ENCODE measurements around the gene HSP90AB1.

Gene HSP90AB1

DNA sequence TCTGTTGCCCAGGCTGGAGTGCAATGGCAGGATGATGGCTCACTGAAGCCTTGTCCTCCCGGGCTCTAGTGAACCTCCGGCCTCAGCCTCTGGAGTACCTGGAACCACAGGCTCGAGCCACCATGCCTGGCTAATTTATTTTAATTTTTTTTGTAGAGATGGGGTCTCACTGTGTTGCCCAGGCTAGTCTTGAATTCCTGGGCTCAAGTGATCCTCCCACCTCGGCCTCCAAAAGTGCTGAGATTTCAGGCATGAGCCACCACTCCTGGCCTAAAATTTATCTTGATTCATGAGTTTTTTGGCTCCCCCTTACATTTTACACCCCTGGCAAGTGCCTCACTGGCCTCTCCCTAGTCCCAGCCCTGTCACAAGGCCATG, 26.0 kb upstream of the HSP90AB1 start:
- TF ChIP-seq Cebpa-rat (IDR thresholded peaks at IDR 0.05): no peak
- no peaks in the 10 kb centered on the region for H3K36me3 ChIP-seq
- H3K27ac ChIP-seq: peak overlapping the region in 1 of 11 experiments; percentile 6; a peak in 2 of 22 replicates
- H3K4me3 ChIP-seq: no peak overlapping the region
- H3K27me3 ChIP-seq: peaks cover 0 to 9% (median 0%) of the 10 kb centered on the region in 11 experiments; a peak in 1 of 22 replicates
- peaks cover 70 to 88% (median 79%) of the 10 kb centered on the region in 10 experiments for H3K4me1 ChIP-seq
- H3K9ac ChIP-seq: peak overlapping the region in 2 of 11 experiments; percentile 33 to 49; a peak in 3 of 22 replicates
- H3K4me2 ChIP-seq: peak overlapping the region in 4 of 11 experiments; percentile 70 to 88 (median 75); a peak in 6 of 22 replicates
- H4K20me1 ChIP-seq: peaks cover 14 to 22% (median 18%) of the 10 kb centered on the region in 11 experiments; a peak in 17 of 22 replicates
- no peaks in the 10 kb centered on the region for H3K9me3 ChIP-seq (replicated peaks in 1 of 11)

GRCh38 chr6:44221291-44221960, 25.5 kb upstream of the HSP90AB1 start:
- Histone ChIP-seq H3K4me3 (peak overlapping the region in 1 of 10 experiments; percentile 25; a peak in 1 of 20 replicates), H3K36me3 (no peaks in the 10 kb centered on the region), H3K27ac (peak overlapping the region in 4 of 11 experiments; percentile 6 to 41 (median 23); a peak in 3 of 22 replicates), H3K4me1 (peaks cover 70 to 88% (median 81%) of the 10 kb centered on the region in 10 experiments), H4K20me1 (peaks cover 17 to 27% (median 22%) of the 10 kb centered on the region in 11 experiments; a peak in 17 of 22 replicates), H3K9me3 (replicated peaks in 1 of 11) (no peaks in the 10 kb centered on the region), H3K4me2 (peak overlapping the region; percentile 46 to 88 (median 66)), H3K9ac (peak overlapping the region in 3 of 11 experiments; percentile 23 to 49 (median 33); a peak in 5 of 22 replicates), H3K27me3 (peaks cover 0 to 9% (median 0%) of the 10 kb centered on the region in 11 experiments; a peak in 1 of 22 replicates)
- TF ChIP-seq Cebpa-rat (IDR thresholded peaks at IDR 0.05): no peak

GRCh38 chr6:44221961-44222335, 25.0 kb upstream of the HSP90AB1 start:
- peak overlapping the region in 3 of 11 experiments; percentile 20 to 41 (median 26); a peak in 2 of 22 replicates for H3K27ac ChIP-seq
- H3K9ac ChIP-seq: peak overlapping the region in 2 of 11 experiments; percentile 23 to 49; a peak in 3 of 22 replicates
- H3K9me3 ChIP-seq (replicated peaks in 1 of 11): no peaks in the 10 kb centered on the region
- no peaks in the 10 kb centered on the region for H3K36me3 ChIP-seq
- TF ChIP-seq Cebpa-rat (IDR thresholded peaks at IDR 0.05): no peak
- peak overlapping the region; percentile 46 to 98 (median 74) for H3K4me2 ChIP-seq
- peaks cover 0 to 9% (median 0%) of the 10 kb centered on the region in 11 experiments; a peak in 1 of 22 replicates for H3K27me3 ChIP-seq
- peaks cover 18 to 33% (median 28%) of the 10 kb centered on the region in 11 experiments; a peak in 17 of 22 replicates for H4K20me1 ChIP-seq
- peak overlapping the region in 1 of 10 experiments; percentile 25; a peak in 1 of 20 replicates for H3K4me3 ChIP-seq
- peaks cover 70 to 88% (median 81%) of the 10 kb centered on the region in 10 experiments for H3K4me1 ChIP-seq

DNA sequence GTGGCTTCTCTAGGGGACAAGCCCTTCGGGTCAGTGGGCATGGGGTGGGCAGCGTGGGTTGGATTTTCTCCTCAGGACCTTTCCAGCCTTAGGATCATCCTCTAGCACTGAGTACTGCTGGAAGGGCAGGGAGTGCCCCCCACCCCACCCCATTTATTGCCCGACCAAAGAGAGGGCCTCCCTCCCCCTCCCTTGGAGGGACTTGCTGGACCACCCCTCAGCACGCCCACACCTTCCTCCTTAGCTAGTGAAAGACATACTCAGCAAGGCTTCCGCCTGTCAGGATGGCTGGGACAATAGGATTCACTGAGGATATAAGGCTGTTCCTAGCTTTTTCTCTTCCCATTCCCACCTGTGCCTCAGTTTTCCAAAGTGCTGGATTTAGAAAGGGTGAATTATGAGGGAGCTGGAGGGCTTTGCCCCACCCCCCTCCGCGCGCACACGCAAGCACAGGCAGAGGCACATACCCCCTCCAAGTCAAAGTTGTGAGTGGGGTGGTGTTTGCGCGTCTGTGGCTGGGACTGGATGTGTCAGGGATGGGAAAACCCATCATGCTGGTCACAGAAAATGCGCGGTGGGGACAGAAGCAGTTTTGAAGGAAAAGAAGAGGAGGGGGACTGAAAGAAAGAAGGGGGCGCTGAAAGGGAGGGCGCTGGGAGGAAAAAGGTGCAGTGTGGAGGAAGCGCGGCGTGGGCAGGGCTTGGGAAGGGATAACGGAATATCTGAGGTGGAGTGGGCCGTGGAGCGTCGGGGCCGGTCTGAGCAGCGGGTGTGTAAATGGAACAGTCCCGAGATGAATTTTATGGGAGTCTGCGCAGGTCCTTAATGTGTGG, 24.2 kb upstream of the HSP90AB1 start:
- H4K20me1 ChIP-seq: peaks cover 21 to 40% (median 33%) of the 10 kb centered on the region in 11 experiments; a peak in 17 of 22 replicates
- H3K4me2 ChIP-seq: peak overlapping the region; percentile 88 to 98 (median 95)
- H3K27ac ChIP-seq: peak overlapping the region in 2 of 11 experiments; percentile 4 to 30; a peak in 2 of 22 replicates
- no peaks in the 10 kb centered on the region for H3K9me3 ChIP-seq (replicated peaks in 1 of 11)
- peak overlapping the region; percentile 42 to 76 (median 68); a peak in 18 of 20 replicates for H3K4me3 ChIP-seq
- H3K36me3 ChIP-seq: peaks cover 0 to 6% (median 0%) of the 10 kb centered on the region in 11 experiments; a peak in 2 of 22 replicates
- peaks cover 72 to 86% (median 79%) of the 10 kb centered on the region in 10 experiments for H3K4me1 ChIP-seq
- peak overlapping the region; percentile 2 to 83 (median 64); a peak in 16 of 22 replicates for H3K9ac ChIP-seq
- H3K27me3 ChIP-seq: peaks cover 0 to 9% (median 0%) of the 10 kb centered on the region in 11 experiments; a peak in 1 of 22 replicates
- TF ChIP-seq Cebpa-rat (IDR thresholded peaks at IDR 0.05): no peak

DNA sequence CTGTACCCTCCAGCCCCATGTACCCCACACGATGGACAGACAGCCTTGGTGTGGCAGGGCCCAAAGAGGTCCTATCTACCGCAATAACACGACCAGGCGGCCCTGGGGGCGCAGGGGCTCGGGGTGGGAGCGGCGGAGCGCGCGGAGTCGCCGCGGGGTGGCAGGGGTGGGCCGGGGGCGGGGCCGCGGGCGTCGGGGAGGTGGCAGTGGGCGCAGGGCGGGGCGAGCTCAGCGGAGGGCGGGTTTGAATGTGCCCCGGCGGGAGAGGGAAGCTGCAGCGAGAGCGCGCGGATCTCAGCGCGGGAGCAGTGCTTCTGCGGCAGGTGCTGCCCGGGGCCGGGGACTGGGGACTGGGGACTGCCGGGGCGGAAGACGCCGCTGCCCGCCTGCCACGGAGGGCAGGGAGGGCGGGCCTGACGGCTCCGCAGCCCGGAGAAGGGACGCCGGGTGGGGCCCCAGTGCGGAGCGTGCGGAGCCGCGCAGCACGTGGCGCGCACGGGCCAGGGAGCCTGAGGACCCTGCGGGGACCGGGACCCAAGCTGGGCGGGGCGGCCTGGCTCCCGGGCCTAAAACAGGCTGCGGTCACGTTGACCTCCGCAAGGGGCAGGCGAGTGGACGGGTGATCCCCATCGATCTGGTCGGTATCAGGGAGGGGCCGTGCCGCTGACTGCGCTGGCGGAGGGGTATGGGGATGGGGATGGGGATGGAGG, 23.4 kb upstream of the HSP90AB1 start, which contains the start of gene SLC29A1:
TSS of gene SLC29A1 (plus strand) at position 277 of the 710 bp plus-strand sequence. CDS start 3,719 bp downstream, outside the sequence.
- Histone ChIP-seq H3K4me2 (peak within 1 kb of the TSS; percentile 88 to 98 (median 95)), H3K36me3 (peaks cover 0 to 14% (median 5%) of the 10 kb centered on the region in 11 experiments; a peak in 7 of 22 replicates), H3K4me3 (peak within 1 kb of the TSS; percentile 54 to 76 (median 68)), H3K9ac (peak within 1 kb of the TSS; percentile 57 to 83 (median 78); a peak in 21 of 22 replicates), H3K27ac (peak within 1 kb of the TSS in 8 of 11 experiments; percentile 57 to 76 (median 68); a peak in 14 of 22 replicates), H4K20me1 (peaks cover 21 to 48% (median 34%) of the 10 kb centered on the region in 11 experiments; a peak in 17 of 22 replicates), H3K27me3 (peaks cover 0 to 9% (median 0%) of the 10 kb centered on the region in 11 experiments; a peak in 1 of 22 replicates), H3K9me3 (replicated peaks in 1 of 11) (no peaks in the 10 kb centered on the region), H3K4me1 (peaks cover 66 to 78% (median 72%) of the 10 kb centered on the region in 10 experiments)
- no peak for TF ChIP-seq Cebpa-rat (IDR thresholded peaks at IDR 0.05)

DNA sequence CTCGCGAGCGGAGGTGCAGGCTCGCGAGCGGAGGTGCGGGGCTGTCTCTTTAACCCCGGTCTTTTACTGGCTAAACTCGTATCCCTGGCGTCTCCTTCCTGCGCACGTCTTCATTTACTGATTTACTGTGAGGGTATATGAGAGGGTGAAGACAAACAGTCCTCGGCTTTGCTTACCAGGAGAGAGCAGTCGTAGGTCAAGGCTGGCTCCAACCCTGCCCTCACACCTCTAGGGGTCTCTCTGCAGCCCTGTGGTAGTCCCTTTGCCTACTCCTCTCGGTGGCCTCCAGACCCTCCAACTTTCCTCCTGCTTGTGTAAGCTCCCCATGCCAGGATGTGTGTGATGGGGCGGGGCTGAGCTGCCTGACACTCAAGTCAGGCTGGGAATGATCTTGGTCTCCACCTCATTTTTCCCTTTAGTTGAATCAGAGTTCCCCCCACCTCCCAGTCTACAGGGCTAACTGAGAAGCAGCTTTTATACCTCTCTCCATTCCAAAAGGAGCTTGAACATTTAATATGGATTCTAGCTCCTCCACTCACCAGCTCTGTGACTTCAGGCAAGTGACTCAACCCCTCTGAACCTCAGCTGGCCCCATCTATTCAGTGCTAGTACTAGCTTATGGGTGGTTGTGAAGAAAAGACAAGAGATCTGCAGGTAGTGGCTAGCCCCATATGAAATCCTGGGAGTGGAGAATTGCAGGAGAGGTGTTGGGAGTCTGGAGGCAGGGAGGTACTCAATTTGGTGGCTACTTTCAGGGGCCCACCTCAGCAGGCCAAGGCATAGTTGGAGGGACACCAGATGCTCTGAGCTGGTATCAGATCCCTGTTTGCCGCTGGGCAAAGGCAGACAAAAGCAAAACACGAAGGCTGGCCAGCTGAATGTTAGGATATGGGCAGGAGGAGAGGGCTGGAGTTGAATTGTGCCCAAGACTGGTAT, 22.6 kb upstream of the HSP90AB1 start:
- Histone ChIP-seq H3K27ac (peak overlapping the region in 8 of 11 experiments; percentile 57 to 76 (median 68); a peak in 14 of 22 replicates), H3K4me3 (peak overlapping the region; percentile 54 to 76 (median 68)), H3K36me3 (peaks cover 0 to 22% (median 13%) of the 10 kb centered on the region in 11 experiments; a peak in 10 of 22 replicates), H3K27me3 (peaks cover 0 to 9% (median 0%) of the 10 kb centered on the region in 11 experiments; a peak in 1 of 22 replicates), H3K9me3 (replicated peaks in 1 of 11) (no peaks in the 10 kb centered on the region), H3K9ac (peak overlapping the region; percentile 57 to 83 (median 78); a peak in 21 of 22 replicates), H4K20me1 (peaks cover 21 to 55% (median 34%) of the 10 kb centered on the region in 11 experiments; a peak in 17 of 22 replicates), H3K4me2 (peak overlapping the region; percentile 88 to 98 (median 95)), H3K4me1 (peaks cover 58 to 70% (median 64%) of the 10 kb centered on the region in 10 experiments)
- no peak for TF ChIP-seq Cebpa-rat (IDR thresholded peaks at IDR 0.05)

- Histone ChIP-seq H3K27me3 (peaks cover 0 to 9% (median 0%) of the 10 kb centered on the region in 11 experiments; a peak in 1 of 22 replicates), H3K4me2 (peak overlapping the region; percentile 88 to 98 (median 95)), H3K9me3 (replicated peaks in 1 of 11) (no peaks in the 10 kb centered on the region), H3K4me1 (peaks cover 55 to 66% (median 59%) of the 10 kb centered on the region in 10 experiments), H3K27ac (no peak overlapping the region), H3K9ac (peak overlapping the region in 9 of 11 experiments; percentile 61 to 83 (median 78); a peak in 14 of 22 replicates), H3K36me3 (peaks cover 0 to 28% (median 17%) of the 10 kb centered on the region in 11 experiments; a peak in 17 of 22 replicates), H3K4me3 (peak overlapping the region in 6 of 10 experiments; percentile 63 to 72 (median 69); a peak in 8 of 20 replicates), H4K20me1 (peaks cover 21 to 55% (median 34%) of the 10 kb centered on the region in 11 experiments; a peak in 17 of 22 replicates)
- TF ChIP-seq Cebpa-rat (IDR thresholded peaks at IDR 0.05): no peak
These were observed 22.0 kb upstream of the HSP90AB1 start for GRCh38 chr6:44224965-44225305.

Data from BLaER1 treated with 17β-estradiol and CSF1 and Interleukin-3, amounts not matched to agents 10 nM and 100 nM (cell line).